Activated CD4-positive, alpha-beta T cell treated with anti-CD3 and anti-CD28 coated beads, Interleukin-2, amount 50 U/mL, for 24 hours (primary cell): ENCODE results near the gene TBC1D22B.
A peak's percentile ranks its signal among the peaks of the same experiment; 100 is the strongest.

Experiments
- DNase-seq, 2 donors: peaks; one replicate each; pipeline ENCODE4 v3.0.0-alpha.2; 2020; ENCODE audit warnings: low read depth in 1 of 2, low spot score in 1 of 2

Gene TBC1D22B

GRCh38 chr6:37354526-37355384 lies 97.2 kb downstream of the TBC1D22B start:
- DNase-seq = peak in 1 of 2 donors; percentile 0

- DNase-seq = no peak
Measured at GRCh38 chr6:37357288-37357687, 99.7 kb downstream of the TBC1D22B start.

GRCh38 chr6:37357860-37358259 lies 100.3 kb downstream of the TBC1D22B start:
- DNase-seq = no peak

GRCh38 chr6:37359039-37359438 lies 101.5 kb downstream of the TBC1D22B start:
- DNase-seq = no peak

GRCh38 chr6:37362101-37362828 lies 104.7 kb downstream of the TBC1D22B start:
- no peak for DNase-seq

GRCh38 chr6:37365791-37366190 lies 108.2 kb downstream of the TBC1D22B start:
- DNase-seq = no peak

- no peak for DNase-seq
Measured at GRCh38 chr6:37366910-37367309, 109.3 kb downstream of the TBC1D22B start.

GRCh38 chr6:37368961-37369320 lies 111.4 kb downstream of the TBC1D22B start:
- DNase-seq = no peak

- DNase-seq = no peak
Measured at GRCh38 chr6:37369321-37370201, 112.0 kb downstream of the TBC1D22B start.

- DNase-seq = no peak
Measured at GRCh38 chr6:37371154-37372083, 113.8 kb downstream of the TBC1D22B start.

GRCh38 chr6:37372116-37372515 lies 114.5 kb downstream of the TBC1D22B start:
- no peak for DNase-seq

- DNase-seq = no peak
Measured at GRCh38 chr6:37373822-37374471, 116.4 kb downstream of the TBC1D22B start.

GRCh38 chr6:37375376-37375775 lies 117.8 kb downstream of the TBC1D22B start:
- DNase-seq = no peak

- no peak for DNase-seq
Measured at GRCh38 chr6:37376078-37376743, 118.6 kb downstream of the TBC1D22B start.

- DNase-seq = no peak
Measured at GRCh38 chr6:37381579-37381978, 124.0 kb downstream of the TBC1D22B start.
